NCI-H524 treated with DMSO at 0.1 percent for 48 hours (cell line): Measurements from ENCODE around the gene GSK3B.

Experiments
- DNase-seq: peaks from one replicate; lab custom pipeline; 2025; lab: John Stamatoyannopoulos, UW

GSK3B gene

DNA sequence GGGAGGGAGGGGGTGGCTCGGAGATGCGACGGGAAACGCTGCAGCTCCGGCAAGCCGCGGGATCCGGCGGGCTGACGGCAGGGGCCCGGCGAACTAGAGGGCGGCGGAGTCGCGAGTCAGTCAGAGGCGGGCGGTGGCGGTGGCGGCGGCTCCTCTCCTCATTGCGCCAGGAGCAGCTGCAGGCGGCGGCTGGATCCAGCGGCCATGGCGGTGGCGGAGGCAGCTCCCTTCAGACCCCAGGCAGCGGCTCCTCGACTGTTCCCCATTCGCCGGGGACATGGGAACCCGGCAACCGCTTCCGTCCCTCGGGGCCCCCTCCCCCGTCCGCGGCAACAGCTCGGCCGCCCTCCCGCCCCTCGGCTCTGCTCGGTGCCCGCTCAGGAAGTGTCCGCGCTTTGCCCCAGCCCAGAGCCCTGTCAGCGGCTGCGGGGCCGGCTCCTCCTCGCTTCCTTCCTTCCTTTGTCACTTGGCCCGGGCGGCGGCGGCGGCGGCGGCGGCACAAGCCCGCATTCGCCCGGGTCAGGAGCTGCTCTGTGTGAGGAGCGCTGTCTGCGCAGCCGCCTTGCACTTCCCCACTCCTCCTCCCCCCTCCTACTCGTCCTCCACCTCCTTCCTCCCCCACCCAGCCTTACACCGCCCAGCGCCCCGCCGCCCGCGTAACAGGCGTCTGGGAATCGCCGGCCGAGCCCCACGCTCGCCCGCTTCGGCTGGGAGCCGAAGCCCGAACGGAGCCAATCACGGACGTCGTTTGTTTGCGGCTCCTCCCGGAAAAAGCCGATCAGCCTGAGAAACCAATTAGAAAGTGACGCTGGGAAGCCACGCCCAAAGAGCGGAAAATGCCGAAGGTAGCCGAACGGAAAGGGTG lies at the start of gene GSK3B:
Gene GSK3B, minus strand, starts transcription at position 537 of the 865 bp plus-strand sequence. CDS start 1,013 bp downstream, outside the sequence.
- DNase-seq, result no peak

- no peak for DNase-seq
These were observed 49.4 kb upstream of the GSK3B start for GRCh38 chr3:120143676-120144075.

- DNase-seq, result no peak
These were observed 48.0 kb upstream of the GSK3B start for GRCh38 chr3:120142236-120142635.

DNA sequence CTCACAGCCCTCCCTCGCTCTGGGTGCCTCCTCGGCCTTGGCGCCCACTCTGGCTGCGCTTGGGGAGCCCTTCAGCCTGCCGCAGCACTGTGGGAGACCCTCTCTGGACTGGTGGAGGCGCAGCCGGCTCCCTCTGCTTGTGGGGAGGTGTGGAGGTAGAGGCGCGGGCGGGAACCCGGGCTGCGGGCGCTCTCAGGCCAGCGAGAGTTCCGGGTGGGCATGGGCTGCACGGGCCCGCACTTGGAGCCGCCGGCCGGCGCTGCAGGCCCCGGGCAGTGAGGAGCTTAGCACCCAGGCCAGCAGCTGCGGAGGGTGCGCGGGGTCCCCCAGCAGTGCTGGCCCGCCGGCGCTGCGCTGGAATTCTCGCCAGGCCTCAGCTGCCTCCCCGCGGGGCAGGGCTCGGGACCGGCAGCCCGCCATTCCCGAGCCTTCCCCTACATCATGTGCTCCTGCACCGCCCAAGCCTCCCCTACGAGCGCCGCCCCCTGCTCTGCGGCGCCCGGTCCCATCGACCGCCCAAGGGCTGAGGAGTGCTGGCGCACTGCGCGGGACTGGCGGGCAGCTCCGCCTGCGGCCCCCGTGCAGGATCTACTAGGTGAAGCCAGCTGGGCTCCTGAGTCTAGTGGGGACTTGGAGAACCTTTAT lies 46.0 kb upstream of the GSK3B start:
- no peak for DNase-seq

DNA sequence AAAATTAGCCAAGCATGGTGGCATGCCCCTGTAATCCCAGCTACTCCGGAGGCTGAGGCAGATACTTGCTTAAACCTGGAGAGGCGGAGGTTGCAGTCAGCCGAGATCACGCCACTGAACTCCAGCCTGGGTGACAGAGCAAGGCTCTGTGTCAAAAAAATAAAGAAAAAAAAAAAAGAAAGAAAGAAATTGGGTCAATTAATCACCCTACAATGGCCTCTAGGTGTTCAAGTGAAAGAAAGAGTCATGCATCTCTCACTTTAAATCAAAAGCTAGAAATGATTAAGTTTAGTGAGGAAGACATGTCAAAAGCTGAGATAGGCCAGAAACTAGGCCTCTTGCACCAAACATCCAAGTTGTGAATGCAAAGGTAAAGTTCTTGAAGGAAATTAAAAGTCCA lies 44.9 kb upstream of the GSK3B start:
- DNase-seq, result no peak

- no peak for DNase-seq
These were observed 43.3 kb upstream of the GSK3B start for GRCh38 chr3:120137548-120137947.

- peak; percentile 13 for DNase-seq
These were observed 36.4 kb upstream of the GSK3B start for GRCh38 chr3:120130656-120131055.

GRCh38 chr3:120129718-120130513 lies 35.7 kb upstream of the GSK3B start:
- no peak for DNase-seq

- DNase-seq, result peak; percentile 97
These were observed 34.8 kb upstream of the GSK3B start for GRCh38 chr3:120129051-120129450.

DNA sequence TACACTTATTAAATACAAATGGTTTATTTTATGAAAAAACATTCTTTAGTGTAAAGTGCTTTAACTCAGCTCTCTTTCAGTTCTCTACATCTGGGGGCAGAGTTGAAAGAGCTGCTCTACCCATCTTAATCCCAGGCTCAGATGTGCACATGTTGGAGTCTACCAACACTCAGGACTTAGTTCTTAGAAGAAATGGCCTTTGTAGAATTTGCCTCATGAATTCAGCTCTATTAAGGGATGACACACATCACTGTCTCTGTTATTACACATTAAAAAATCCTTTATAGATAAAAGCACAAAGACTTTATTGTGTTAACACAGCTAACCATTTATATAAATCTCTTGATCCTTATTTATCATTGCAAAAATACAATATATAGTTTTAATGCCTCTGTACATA lies 31.7 kb upstream of the GSK3B start:
- no peak for DNase-seq

DNA sequence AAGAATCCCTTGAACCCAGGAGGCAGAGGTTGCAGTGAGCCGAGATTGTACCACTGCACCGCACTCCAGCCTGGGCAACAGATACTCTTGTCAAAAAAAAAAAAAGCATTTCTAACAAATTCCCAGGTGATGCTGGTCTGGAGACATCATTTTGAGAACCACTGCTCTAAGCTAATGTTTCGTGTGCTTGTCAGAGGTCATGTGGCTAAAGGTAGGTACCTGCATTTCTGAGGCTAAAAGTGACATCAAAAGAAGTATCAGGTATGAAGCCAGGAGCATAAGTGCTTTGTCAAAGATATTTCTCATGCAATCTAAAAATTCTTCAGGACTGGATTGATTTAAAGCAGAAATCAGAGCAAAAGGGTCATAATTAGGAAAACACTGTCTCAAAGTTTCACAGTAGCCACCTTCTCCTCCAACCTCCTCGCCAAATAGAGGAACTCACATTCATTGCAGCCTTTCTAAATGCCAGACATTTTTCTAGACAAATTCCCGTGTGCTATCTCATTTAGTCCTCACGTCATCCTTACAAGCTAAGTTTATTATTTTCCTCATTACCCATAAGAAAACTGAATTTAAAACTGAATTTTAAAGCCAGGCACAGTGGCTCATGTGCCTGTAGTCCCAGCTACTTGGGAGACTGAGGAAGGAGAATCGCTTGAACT lies 25.7 kb upstream of the GSK3B start:
- DNase-seq, result no peak

- DNase-seq, result no peak
These were observed 20.7 kb upstream of the GSK3B start for GRCh38 chr3:120114981-120115380.

DNA sequence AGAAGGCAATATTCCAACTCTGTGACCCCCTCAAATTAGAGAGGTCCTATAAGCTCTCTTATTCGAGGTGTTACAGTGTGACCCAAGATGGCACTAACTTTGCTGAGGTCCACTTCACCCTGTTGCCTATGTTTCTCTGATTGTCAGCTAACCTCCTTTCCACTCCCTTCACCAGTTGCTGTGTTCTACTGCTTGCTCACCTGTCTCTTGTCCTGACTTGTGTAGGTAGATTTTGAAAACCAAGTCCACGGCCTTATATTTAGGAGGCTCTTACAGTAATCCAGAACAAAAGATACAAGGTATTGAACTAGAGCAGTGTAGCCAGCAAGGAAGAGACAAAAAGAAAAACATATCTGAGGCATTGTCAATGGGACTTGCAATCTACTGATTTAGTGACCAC lies 20.1 kb upstream of the GSK3B start:
- DNase-seq, result no peak

DNA sequence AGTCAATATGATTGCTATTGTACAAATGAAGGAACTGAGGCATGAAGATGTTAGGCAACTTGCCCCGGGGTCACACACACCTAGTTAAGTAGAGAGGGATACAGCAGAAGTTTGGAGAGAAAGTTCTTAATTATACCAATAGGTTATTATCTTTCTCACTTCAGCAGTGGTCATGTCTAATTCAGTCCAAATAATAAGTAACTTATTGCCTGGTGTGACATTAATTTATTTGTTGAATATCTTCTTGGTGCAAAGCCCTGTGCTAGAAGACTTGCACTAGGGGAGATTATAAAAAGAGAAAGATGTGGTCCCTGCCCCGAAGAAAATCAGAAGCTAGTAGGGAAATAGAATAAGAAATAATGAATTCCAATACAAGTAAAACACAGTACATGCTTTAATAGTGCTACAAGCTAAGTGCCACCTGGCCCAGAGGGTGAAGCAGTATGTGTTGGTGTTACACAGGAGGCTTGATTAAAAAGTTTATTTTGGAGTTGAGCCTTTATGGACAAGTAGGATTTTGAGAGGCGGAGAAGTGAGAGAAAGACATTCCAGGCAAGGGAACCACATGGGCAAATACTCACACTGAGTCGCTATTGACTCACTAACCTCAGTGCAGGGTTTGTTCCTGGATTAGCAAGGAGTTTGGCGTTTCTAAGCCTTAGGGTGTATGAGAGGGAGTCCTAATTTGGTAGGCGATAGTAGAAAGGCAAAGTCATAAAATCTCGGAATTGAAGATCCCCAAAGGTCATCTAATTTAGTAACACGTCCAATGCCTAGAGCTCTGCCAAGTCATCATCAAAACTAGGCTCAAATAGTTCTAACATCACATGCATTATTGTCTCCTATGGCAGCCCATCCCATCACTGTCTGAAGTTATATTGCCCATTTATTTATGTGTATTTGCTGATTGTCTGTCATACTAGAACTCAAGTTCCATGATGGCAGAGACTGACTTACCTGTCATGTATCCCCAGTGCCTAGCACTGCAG lies 19.2 kb upstream of the GSK3B start:
- DNase-seq, result no peak

- no peak for DNase-seq
These were observed 17.7 kb upstream of the GSK3B start for GRCh38 chr3:120111898-120112297.

- no peak for DNase-seq
These were observed 9.0 kb upstream of the GSK3B start for GRCh38 chr3:120103276-120103675.

DNA sequence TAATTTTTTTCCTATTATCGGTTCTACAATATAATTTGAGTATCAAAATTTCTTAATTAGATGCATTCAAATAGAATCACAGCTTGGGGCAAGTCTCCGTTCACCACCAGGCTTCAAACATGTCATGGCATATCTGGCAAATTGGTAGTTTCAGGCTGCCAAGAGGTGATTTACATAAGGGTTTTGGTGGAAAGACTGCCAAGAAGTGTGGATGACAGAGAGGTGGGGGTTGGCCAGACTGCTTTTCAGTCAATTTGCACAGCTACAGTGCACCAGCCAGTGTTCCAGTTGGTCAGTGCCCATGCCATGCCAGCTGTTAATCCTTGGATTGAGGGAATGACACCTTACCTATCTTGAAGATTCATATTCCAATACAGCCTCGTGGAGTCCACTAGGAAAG lies 8.4 kb upstream of the GSK3B start:
- no peak for DNase-seq

GRCh38 chr3:120102232-120102631 lies 8.0 kb upstream of the GSK3B start:
- DNase-seq, result peak; percentile 26

DNA sequence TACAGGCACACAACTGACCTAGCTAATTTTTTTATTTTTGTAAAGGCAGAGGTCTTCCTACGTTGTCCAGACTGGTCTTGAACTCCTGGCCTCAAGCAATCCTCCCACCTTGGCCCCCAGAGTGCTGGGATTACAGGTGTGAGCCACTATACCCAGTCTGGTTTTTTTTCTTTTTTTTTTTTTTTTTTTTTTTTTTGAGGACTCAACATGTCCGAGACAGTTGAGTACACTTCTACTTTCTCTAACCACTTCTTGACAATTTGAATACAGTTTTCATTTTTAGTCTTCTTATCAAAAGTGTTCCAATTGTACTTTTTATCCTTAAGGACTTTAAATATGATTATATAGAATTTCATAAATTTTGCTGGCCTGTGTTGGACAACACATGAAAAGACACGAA lies 7.4 kb upstream of the GSK3B start:
- DNase-seq, result no peak

GRCh38 chr3:120100711-120101110 lies 6.5 kb upstream of the GSK3B start:
- DNase-seq, result no peak

- DNase-seq, result no peak
These were observed 4.5 kb upstream of the GSK3B start for GRCh38 chr3:120098710-120099109.
